Cardiac fibroblast (primary cell): Measurements from ENCODE around the gene FER.

Experiments
- DNase-seq, 2 donors: peaks; one replicate each; pipeline versions ENCODE4 v3.0.0 to v3.0.0-alpha.2; 2010; ENCODE audit warnings: low read depth in 2 of 2
- H3K4me3 ChIP-seq, 2 donors: replicated peaks in 1 of 2; 1 replicate in 1 of 2; 2 replicates in 1 of 2; pipeline ENCODE4 v1.5.1; 2011; ENCODE audit warnings: low read depth in 2 of 2, low read length in 2 of 2, mild to moderate bottlenecking in 2 of 2, moderate library complexity in 1 of 2
- TF ChIP-seq, protein P1 (sequence below): IDR thresholded peaks from one replicate; pipeline ENCODE4 v1.5.1; 2011; ENCODE audit warnings: low read depth, mild to moderate bottlenecking, low read length, inconsistent platforms

Gene FER

GRCh38 chr5:109146591-109146990 lies 398.9 kb downstream of the FER start:
- H3K4me3 ChIP-seq, result no peak overlapping the region
- peak in 1 of 2 donors; percentile 47 for DNase-seq
- TF ChIP-seq, protein P1, sequence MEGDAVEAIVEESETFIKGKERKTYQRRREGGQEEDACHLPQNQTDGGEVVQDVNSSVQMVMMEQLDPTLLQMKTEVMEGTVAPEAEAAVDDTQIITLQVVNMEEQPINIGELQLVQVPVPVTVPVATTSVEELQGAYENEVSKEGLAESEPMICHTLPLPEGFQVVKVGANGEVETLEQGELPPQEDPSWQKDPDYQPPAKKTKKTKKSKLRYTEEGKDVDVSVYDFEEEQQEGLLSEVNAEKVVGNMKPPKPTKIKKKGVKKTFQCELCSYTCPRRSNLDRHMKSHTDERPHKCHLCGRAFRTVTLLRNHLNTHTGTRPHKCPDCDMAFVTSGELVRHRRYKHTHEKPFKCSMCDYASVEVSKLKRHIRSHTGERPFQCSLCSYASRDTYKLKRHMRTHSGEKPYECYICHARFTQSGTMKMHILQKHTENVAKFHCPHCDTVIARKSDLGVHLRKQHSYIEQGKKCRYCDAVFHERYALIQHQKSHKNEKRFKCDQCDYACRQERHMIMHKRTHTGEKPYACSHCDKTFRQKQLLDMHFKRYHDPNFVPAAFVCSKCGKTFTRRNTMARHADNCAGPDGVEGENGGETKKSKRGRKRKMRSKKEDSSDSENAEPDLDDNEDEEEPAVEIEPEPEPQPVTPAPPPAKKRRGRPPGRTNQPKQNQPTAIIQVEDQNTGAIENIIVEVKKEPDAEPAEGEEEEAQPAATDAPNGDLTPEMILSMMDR, result no peak

DNA sequence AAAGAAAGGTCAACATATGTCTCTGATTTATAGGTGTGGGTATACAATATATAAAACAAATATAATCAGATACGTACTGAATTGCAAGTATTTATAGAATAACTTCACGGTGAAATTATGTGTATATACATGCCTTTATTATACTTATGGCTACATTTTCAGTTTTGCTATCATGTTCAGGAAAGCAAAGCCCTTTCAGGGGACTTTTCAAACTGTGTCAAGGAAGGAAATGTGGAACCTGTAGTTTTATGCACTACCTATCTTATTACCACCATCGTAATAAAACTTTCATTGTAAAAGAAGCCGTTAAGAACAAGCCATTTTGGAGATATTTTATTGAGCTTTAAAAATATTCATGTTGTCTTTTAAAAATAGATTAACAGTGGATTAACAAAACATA lies 404.9 kb downstream of the FER start:
- no peak overlapping the region for H3K4me3 ChIP-seq
- no peak for DNase-seq
- TF ChIP-seq, protein P1, result no peak

DNA sequence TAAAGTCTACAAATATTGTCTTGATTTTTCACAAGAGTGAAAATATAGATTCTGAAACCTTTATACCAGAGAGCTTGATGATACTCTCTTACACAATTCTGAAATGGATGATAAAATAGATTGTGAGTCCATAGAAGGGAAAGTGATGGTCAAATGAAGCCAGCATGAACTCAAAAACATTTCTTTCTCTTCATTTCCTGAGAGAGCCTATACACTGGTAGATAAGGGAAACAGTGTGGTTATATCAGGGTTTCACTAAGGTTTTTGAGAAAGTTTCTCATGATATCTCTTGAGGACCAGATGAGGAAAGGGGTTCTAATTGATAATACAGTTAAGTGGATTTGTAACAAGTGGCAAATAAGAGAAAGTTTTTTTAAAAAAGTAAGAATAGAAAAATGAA lies 407.9 kb downstream of the FER start:
- H3K4me3 ChIP-seq, result no peak overlapping the region
- no peak for DNase-seq
- TF ChIP-seq, protein P1, result no peak

DNA sequence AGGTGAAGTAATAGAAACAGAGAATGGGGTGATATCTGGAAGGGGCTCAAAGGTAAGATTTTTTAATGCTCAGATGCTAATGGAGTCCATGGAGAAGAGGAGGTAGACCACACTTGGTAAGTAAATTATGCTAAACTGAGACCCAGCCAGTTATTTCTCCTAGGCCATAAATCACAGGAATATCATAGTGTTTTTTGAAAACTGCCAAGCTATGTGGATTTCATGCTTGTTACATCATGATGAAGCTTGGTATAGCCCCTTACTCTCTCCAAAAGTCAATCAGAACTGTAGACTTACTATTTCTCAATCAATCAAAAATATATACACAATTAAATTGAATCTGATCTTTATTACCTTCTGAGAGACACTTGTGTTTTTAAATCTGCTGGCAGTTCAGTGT lies 409.2 kb downstream of the FER start:
- H3K4me3 ChIP-seq, result no peak overlapping the region
- DNase-seq, result no peak
- TF ChIP-seq, protein P1, result no peak

GRCh38 chr5:109160468-109160867 lies 412.8 kb downstream of the FER start:
- no peak for DNase-seq
- no peak overlapping the region for H3K4me3 ChIP-seq
- TF ChIP-seq, protein P1, result no peak

DNA sequence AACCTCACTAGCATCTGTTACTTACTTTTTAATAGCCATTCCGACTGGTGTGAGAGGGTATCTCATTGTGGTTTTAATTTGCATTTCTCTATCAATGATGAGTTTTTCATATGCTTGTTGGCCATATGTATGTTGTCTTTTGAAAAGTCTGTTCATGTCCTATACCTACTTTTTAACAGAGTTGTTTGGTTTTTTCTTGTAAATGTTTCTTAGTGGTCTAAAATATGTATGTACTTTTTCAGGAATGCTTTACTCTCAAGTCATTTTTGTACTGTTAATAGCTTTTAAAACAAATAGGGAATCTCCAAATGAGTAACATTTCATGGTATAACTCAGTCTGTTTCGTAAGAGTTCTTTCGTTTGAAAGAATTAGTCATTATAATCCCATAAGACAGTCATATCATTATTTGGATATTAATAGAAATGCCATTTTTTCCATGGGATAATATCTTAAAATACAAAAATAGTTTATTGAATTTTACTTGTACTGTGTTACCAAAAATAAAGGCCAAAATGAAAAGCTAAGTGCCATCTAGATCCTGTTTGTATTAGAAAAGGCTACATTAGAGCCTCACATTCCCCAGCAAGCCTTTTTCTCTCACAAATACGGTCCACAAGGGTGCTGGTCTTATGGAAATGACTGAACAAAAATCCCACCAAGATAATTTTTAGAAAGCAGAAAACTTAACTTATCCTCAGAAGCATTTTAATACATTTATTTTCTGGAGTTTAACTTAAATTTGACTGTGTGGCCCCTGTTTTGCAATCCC lies 414.4 kb downstream of the FER start:
- no peak overlapping the region for H3K4me3 ChIP-seq
- TF ChIP-seq, protein P1, result no peak
- peak; percentile 38 to 82 for DNase-seq

GRCh38 chr5:109163336-109163735 lies 415.6 kb downstream of the FER start:
- TF ChIP-seq, protein P1, result no peak
- H3K4me3 ChIP-seq, result no peak overlapping the region
- peak in 1 of 2 donors; percentile 40 for DNase-seq
